Inflammatory macrophage (primary cell): ENCODE results near the gene CASZ1.
A peak's percentile ranks its signal among the peaks of the same experiment; 100 is the strongest.

ENCODE experiments used
- DNase-seq, 2 donors: peaks; one replicate each; pipeline ENCODE4 v3.0.0-alpha.2; 2020 to 2022

The CASZ1 gene

GRCh38 chr1:10751561-10752085 lies 44.8 kb downstream of the CASZ1 start:
- DNase-seq: no peak

- DNase-seq: no peak
Observed at GRCh38 chr1:10751160-10751559, 45.3 kb downstream of the CASZ1 start.

GRCh38 chr1:10745886-10746455 lies 50.5 kb downstream of the CASZ1 start:
- no peak for DNase-seq

GRCh38 chr1:10745383-10745782 lies 51.1 kb downstream of the CASZ1 start:
- no peak for DNase-seq

DNA sequence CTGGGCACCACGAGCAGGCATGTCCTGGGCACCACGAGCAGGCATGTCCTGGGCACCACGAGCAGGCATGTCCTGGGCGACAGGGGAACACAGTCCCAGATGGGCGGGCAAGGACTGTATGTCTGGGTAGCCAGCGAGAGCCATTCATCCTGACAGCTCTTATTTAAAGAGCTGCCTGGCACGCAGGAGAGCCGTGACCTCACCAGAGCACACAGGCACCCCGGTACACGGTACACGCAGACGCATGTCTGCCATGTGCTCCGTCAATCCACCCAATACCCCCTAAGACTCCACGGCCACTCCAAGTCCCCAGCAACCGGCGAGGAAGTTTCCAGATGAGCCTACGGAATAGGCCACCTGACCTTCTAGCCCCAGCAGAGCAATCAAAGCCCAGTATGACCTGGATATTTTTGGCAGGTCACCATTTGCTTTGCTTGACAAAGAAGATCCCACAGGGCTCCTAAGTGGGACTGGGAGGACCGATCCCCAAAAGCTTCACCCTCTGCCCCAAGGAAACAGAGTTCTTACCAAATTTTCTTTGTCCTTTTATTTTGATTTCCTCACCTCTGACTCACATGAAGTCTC lies 51.7 kb downstream of the CASZ1 start:
- DNase-seq: no peak

GRCh38 chr1:10744029-10744428 lies 52.4 kb downstream of the CASZ1 start:
- DNase-seq: no peak

GRCh38 chr1:10741696-10742095 lies 54.8 kb downstream of the CASZ1 start:
- no peak for DNase-seq

DNA sequence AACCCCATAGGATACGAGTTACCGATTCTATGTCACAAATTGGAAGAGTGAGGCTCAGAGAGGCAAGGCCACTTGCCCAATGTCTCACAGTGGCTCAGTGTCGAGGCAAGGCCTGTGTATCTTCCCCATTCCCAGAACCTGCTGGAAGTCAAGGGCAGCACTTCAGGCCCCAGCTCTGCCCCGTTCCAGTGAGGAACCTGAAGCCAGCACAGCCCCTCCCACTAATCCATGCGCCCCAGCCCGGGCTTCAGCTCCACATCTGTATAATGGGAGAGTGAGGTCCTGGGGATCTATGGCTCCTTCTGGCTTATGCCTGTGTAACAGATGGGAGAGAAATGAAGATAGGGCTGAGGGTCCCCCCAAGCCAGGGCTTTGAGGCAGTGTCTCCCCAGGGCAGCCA lies 56.3 kb downstream of the CASZ1 start:
- no peak for DNase-seq

- no peak for DNase-seq
Observed at GRCh38 chr1:10739589-10739988, 56.9 kb downstream of the CASZ1 start.

DNA sequence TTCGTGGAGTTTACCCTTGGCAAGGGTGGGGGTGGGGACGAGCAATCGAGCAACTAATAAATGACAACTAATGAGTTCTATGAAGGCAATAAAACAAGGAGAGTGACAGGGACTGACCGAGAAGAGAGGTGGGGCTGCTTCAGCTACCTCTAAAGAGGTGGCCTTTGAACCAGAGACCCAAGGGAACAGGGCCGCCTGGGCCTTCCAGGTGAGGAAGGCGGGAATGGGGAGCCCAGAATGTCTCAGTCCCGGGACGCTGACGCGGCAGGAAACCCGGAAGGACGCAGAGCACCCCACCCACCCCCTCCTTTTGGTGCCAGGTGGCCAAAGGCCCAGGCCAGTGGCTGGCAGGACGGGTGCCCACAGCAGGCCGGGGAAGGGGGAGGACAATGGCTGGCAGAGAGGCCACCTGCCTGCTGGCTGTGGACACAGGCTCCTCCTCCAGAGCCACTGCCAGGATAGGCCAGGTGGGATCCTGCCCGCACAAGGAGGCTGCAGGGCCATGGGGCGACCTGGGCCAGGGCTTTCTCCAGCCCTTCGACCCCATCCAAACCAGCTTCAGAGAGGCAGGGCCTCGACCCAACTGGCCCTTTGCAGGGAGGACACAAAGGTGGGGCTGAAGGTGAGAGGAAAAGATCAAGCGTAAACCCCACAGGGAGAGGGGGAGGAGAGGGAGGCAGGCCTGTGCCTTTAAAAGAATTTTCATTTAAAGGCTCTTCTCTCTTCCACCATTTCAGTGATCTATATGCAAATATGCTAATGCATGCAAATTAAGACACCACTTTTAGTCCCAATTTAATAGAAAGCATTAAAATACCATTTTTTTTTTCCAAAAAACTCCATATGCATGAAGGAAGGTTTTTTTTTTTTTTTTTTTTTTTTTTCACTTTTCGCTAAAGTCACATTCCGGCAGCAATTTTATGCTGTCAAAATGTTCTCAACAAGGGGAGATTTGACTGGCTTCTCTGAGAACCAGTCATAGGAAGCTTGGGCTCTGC lies 58.1 kb downstream of the CASZ1 start:
- no peak for DNase-seq

GRCh38 chr1:10737651-10738050 lies 58.8 kb downstream of the CASZ1 start:
- no peak for DNase-seq

DNA sequence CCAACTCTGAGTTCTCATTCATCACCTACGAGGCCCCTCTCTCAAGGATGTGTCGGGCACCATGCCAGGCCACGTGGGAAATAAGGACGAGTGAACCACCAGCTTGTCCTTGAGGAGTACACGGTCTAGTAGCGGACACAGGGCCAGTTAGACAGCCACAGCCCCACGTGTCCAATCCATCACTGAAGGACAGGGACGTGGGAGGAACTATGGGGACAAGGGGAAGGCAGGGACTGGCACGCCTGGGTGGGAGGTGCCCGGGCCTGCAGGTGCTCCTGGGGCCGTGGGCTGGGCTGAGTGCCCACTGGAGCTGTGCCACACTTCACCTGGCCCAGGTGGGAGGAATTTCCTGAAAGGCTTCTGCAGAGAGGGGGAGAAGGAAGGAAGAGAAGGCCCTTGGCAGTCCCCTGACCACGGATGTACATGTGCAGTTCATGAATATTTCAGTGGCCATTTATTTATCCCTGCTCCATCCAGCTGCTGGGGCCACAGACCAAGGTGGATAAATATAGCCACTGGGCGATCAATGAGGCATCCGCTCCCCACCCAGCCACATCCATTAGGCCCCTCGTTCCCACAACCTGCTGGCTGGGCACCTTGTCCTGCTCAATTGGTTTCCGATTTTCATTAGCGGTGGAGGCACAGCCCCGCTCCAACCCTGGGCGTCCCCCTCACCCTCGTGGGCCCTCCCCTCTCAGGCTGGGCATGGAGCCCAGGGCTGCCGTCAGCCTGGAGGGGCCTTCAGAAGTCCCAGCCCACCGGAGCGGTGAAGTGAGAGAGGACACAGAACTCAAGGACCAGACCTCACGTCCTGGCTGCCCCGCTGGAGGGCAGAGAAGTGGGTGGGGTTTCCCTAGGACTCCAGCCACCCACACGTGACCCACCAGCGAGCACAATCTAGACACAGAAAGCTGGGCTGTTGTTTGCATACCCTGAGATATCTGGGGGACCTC lies 59.5 kb downstream of the CASZ1 start:
- DNase-seq: no peak

DNA sequence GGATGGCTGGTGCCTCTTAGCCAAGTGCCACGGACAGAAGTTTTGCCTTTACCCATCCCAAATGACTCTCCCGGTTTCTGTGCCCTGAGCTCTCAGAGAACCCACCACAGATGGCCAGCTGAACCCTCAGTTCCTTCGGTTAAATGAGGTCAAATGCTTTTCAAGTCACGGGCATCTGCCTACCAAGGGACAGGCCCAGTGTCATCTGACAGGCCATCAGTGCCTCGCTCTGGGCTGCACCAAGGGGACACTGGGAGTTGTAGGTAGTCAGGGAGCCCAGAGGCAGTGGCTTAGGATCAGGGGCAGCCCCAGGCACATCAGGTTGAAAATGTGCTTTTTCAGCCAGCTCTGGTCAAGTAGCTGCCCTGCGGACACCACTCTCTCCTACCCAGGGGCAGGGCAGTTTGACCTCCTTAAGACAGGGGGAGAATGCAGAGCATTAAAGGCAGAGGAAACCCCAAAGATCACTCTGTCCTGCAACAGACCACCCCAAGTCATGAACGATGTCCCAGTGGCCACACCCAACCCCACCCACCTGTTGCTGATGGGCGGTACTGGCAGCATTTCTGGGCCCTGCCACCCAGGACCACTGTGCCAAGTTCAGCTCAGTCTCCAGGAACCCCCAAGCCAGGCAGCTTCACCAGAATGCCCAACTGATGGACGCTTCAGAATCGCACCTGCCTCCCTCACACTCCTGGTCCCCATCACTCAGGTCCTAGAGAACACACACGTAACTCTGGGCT lies 60.7 kb downstream of the CASZ1 start:
- DNase-seq: no peak

GRCh38 chr1:10734962-10735544 lies 61.4 kb downstream of the CASZ1 start:
- DNase-seq: no peak

DNA sequence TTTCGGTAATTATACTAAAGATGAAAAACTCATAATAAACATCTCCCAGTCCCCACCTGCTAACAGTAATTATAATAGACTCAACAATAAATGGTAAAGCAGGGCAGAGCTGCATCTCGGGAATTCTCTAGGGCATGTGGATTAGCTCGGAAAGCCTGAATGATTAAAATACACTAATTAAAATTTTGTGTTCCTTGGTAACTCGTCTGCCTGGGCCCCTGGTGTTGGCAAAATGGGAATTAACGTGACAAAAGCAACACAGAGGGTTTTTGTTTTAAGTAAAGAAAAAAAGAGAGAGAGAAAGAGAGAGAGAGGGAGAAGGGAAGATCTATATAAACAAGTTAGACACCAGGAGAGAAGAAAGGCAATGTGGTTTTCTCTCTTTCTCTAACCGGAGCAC lies 62.1 kb downstream of the CASZ1 start:
- no peak for DNase-seq

DNA sequence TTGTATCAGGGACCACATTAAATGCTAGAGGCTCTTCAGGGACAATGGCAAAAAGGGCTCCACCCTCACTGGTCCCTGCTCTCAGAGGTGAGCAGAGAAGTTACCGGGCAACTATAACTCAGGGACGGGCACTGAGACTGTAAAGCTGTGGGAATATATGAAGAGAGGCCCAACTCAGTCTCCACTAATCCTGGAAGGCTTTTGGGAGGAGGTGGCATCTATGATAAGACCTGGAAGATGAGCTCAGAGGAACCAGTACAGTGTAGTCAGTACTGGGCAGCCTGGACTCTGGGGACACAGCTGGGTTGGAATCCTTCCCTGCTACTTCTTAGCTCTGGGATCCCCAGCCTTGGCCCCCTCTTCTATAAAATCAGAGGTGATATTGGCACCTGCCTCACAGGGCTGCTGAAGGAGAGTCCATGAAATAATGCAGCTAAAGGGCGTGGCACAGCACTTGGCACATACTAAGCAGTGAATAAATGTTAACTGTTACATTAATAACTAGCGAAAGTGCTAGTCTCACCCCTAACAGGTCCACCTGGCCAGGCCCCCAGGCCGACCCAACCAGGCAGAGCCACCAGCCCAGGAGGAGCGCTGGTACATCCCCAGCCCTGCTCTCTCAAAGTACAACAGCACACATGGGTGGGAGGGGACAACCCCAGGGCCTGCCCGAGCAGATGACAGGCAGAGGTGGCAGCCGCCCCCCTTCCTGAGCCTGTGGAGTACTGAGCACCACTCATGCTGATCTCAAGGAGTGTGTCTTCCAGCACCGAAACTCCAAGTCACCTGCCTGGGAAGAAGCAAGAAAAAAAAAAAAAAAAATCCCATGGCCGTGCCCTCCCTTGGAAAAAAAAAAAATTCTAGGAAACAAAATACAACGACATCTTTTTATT lies 62.7 kb downstream of the CASZ1 start:
- no peak for DNase-seq

DNA sequence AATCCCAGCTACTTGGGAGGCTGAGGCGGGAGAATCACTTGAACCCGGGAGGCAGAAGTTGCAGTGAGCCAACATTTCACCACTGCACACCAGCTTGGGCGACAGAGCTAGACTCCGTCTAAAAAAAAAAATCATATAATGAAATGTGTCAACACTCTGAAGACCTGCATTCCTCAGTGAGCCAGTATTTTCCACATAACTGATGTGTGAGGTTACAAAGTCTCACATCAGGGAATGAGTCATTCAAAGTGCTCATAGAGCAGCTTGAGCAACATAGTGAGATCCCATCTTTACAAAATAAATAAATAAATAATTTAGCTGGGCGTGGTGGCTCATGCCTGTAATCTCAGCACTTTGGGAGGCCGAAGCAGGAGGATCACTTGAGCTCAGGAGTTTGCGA lies 65.5 kb downstream of the CASZ1 start:
- peak in 1 of 2 donors; percentile 3 for DNase-seq

GRCh38 chr1:10728595-10729410 lies 67.6 kb downstream of the CASZ1 start:
- no peak for DNase-seq

DNA sequence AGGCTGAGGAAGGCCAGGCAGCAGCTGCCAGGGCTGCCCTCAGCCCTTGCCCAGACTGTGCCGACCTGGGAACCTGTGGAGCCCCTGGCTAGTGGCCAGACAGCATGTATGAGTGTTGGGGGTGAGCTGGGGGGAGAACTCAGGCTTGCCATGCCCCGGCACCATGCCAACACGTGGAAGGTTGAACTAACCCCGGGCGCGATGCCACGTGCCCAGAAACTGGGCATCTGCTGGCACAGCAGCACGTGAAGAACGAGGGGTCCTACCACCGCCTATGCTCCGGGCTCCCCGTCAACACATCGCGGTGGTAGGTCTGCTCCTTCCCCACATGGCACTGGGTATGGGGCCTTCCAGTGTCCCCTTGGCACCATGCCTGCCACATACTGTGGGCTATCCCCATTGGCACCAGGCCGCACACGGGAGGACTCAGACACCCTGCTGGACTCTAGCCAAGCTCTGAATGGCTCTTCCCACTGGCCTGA lies 68.7 kb downstream of the CASZ1 start:
- no peak for DNase-seq
